HG02973 (cell line): ENCODE results near the gene DGLUCY.
"Not testable (repeated sequence)": the region's sequence is repeated elsewhere in the genome, so short reads cannot be mapped to it uniquely, and the experiment has no call there.

Source experiments
- ATAC-seq: cut with Tn5 transposase; IDR thresholded peaks from one replicate; pipeline ENCODE4 v1.9.1; 2021; ENCODE audit warnings: moderate library complexity; ENCODE audit not compliant: unreplicated experiment

The DGLUCY gene

GRCh38 chr14:91255026-91255695 is 141.3 kb downstream of the DGLUCY start:
- ATAC-seq = no peak

- no peak for ATAC-seq
These were observed 142.8 kb downstream of the DGLUCY start for GRCh38 chr14:91256661-91257060.

- ATAC-seq = no peak
These were observed 143.6 kb downstream of the DGLUCY start for GRCh38 chr14:91257328-91258010.

GRCh38 chr14:91258011-91258618 is 144.2 kb downstream of the DGLUCY start:
- ATAC-seq = no peak

- no peak for ATAC-seq
These were observed 145.0 kb downstream of the DGLUCY start for GRCh38 chr14:91258876-91259275.

- no peak for ATAC-seq
These were observed 147.2 kb downstream of the DGLUCY start for GRCh38 chr14:91261115-91261514.

GRCh38 chr14:91261986-91262549 is 148.2 kb downstream of the DGLUCY start:
- no peak for ATAC-seq

GRCh38 chr14:91263329-91263728 is 149.5 kb downstream of the DGLUCY start:
- ATAC-seq = no peak

- ATAC-seq = no peak
These were observed 150.6 kb downstream of the DGLUCY start for GRCh38 chr14:91264151-91265150.

GRCh38 chr14:91265404-91265803 is 151.5 kb downstream of the DGLUCY start:
- no peak for ATAC-seq

GRCh38 chr14:91266276-91266675 is 152.4 kb downstream of the DGLUCY start:
- ATAC-seq = not testable (repeated sequence)

GRCh38 chr14:91267965-91268437 is 154.1 kb downstream of the DGLUCY start:
- no peak for ATAC-seq

- ATAC-seq = no peak
These were observed 155.5 kb downstream of the DGLUCY start for GRCh38 chr14:91269076-91269991.

- no peak for ATAC-seq
These were observed 156.3 kb downstream of the DGLUCY start for GRCh38 chr14:91270188-91270587.

- ATAC-seq = no peak
These were observed 156.7 kb downstream of the DGLUCY start for GRCh38 chr14:91270619-91271018.

- no peak for ATAC-seq
These were observed 157.8 kb downstream of the DGLUCY start for GRCh38 chr14:91271639-91272038.

- no peak for ATAC-seq
These were observed 158.7 kb downstream of the DGLUCY start for GRCh38 chr14:91272341-91273272.

GRCh38 chr14:91273273-91273884 is 159.5 kb downstream of the DGLUCY start:
- ATAC-seq = no peak
